ENCODE measurements around the gene SPATC1L. TPM values are rescaled to one million over a fixed set of nuclear protein-coding genes. Genes with fewer than 3 reads are reported as not detected.
A peak's percentile ranks its signal among the peaks of the same experiment; 100 is the strongest.

SPATC1L gene
- total RNA-seq, 2 donors from 2014 or later: 5.9 to 8.0 TPM

DNA sequence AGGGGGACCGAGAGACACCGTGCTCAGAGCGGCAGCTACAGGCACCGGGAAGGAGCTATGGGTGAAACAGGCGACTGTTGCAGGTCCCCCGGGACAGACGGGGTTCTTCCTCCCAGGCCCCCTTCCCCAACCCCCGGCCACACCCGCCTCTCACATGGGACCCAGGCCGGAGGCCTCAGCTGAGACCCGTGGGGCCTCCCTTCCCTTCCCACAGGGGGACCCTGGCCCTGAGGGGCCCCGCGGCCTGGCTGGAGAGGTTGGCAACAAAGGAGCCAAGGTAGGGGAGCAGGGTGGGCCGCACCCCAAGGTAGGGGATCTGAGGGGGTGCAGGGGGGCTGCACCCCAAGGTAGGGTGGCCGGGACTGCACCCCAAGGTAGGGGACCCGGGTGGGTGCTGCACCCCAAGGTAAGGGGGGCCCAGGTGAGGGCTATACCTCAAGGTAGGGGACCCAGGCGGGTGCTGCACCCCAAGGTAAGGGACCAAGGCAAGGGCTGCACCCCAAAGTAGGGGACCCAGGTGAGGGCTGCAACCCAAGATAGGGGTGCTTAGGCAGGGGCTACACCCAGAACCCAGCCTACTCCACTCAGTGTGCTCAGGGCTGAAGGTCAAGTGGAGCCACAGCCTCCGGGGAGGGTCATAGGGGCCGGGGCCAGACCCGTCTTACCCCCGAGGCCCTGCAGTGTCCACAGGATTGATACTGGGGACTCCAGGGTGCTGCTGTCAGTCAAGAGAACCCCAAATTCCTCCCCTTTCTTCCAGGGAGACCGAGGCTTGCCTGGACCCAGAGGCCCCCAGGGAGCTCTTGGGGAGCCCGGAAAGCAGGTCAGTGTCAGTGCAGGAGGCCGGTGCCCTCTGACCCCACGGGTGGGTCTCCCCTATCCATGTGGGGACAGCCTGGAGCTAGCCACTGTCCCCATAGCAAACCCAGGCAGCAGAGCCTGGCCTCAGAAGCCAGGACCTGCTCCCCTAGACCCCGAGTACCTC lies 63.7 kb downstream of the SPATC1L start:
- peak; percentile 2 to 16 for DNase-seq
- intact Hi-C loops (cut with DNase I, micrococcal nuclease): loop anchor here in 1 of 2 donors (10.0 kb wide), 1 partner anchor 136 kb away; the partner anchor contains the start of gene COL6A1
- ATAC-seq: no peak

DNA sequence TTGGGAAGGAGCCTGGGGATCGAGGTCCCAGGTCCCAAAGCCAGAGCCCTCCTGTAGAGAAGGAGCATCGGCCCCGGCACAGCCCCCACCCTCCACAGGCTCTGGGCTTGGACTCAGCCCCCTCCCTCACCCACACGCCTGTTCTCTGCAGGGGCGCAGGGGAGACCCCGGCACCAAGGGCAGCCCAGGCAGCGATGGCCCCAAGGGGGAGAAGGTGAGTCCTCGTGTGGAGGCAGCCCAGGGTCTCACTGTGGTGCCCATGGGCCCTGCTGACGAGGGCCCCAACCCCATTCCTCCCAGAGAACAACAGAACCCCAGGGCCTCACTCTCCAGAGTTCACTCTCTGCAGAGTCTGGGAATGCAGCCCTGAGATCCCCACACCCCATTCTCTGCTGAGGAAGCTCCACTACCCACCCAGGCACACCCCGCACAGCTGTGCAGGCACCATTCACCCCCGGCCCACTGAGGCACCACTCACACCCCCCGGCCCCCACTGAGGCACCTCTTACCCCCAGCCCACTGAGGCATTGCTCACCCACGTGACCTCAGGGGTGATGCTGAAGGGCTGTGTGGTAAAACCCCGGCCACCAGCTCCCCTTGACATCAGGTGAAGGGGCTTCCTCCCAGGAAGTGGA lies 64.5 kb downstream of the SPATC1L start:
- DNase-seq (peak; percentile 1 to 15), ATAC-seq (no peak)
- intact Hi-C loops (cut with DNase I, micrococcal nuclease): loop anchor here in 1 of 2 donors (10.0 kb wide), 1 partner anchor 135 kb away; the partner anchor contains the start of gene COL6A1

DNA sequence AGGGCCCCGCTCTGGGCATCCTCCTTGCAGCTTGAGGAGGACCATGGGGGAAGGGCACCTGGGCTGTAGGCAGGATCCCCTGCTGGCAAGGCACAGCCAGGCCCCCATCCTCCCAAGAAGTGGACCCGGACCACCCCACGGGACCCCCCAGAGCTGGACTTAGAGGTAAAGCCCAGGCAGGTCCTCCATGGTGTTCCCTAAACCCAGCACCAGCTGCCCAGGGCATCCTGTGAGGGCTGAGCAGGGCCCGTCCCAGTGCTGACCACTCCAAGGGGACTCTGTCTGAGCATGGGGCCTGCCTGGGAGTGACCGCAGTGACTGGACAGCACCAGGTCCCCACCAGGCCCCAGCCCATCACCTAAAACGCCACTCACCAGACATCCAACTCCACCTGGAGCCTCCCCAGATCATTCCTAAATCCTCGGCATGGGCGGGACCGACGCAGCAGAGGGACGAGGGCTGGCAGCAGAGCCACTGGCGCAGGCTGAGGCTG lies 65.1 kb downstream of the SPATC1L start:
- ATAC-seq (no peak), DNase-seq (peak in 1 of 2 donors; percentile 22)
- intact Hi-C loops (cut with DNase I, micrococcal nuclease): no loop called here

DNA sequence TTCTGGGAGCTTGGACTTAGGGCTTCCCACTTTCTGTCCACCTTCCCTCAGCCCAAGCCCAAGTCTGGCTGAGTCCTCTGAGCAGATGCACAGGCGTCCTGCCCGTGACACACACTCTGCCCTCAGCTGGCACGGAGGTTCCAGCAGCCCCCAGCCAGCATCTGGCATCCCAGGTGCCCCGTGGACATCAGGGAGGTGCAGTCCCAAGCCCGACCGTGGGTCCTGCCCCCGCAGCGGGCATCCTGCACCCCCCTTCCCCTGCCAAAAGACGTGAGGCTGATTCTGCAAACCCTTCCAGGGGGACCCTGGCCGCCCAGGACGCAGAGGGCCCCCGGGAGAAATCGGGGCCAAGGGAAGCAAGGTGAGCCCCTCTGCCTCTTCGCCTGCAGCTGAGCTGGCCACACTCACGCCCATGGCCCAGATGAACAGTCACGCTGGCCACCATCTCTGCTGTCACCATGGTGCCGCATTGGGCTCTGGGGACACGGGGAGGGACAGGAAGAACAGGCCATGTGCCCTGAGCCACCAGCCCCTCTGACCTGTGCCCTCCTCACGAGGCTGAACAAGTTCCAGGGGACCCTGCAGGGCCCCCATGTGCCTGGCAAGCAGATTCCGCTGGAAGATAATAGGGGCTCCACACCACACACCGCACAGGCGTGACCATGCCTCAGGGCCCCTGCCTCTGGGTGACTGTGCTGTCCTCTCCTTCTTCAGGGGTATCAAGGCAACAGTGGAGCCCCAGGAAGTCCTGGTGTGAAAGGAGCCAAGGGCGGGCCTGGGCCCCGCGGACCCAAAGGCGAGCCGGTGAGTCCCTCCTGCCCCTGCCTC lies 65.7 kb downstream of the SPATC1L start:
- intact Hi-C loops (cut with DNase I, micrococcal nuclease): no loop called here
- ATAC-seq: no peak
- DNase-seq: peak; percentile 0 to 20

DNA sequence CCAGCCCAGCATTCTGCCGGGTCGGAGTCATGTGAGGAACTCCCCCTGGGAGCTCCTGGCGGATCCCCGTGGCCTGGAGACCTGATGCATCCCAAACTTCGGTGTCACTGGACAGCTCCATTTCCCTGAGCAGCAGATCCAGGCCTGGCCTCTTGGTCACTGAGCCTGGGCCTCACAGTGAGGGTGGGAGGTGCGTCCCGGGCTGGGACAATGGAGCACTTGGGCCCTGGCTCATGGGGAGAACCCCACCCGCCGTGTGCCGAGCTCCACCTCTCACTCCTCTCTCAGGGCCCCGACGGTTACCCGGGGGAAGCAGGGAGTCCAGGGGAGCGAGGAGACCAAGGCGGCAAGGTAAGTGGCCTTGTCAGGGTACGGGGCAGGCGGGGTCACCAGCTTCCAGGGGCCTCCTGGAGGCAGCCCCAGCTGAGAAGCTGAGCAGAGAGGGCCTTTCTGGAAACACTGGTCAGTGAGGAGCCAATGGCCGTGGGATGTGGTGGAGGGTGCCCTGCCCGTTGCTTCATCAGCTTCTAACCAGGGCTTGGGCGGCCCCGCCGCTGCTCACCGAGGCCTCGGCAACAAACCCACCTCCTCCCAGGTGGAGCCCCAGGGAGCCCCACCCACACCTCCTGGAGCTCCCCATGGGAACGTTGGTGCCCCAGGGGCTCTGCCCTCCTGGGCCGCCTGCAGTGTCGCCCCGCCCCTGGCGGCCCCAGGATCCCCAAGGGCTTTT lies 66.5 kb downstream of the SPATC1L start:
- DNase-seq: peak; percentile 1 to 18
- no peak for ATAC-seq
- intact Hi-C loops (cut with DNase I, micrococcal nuclease): no loop called here

DNA sequence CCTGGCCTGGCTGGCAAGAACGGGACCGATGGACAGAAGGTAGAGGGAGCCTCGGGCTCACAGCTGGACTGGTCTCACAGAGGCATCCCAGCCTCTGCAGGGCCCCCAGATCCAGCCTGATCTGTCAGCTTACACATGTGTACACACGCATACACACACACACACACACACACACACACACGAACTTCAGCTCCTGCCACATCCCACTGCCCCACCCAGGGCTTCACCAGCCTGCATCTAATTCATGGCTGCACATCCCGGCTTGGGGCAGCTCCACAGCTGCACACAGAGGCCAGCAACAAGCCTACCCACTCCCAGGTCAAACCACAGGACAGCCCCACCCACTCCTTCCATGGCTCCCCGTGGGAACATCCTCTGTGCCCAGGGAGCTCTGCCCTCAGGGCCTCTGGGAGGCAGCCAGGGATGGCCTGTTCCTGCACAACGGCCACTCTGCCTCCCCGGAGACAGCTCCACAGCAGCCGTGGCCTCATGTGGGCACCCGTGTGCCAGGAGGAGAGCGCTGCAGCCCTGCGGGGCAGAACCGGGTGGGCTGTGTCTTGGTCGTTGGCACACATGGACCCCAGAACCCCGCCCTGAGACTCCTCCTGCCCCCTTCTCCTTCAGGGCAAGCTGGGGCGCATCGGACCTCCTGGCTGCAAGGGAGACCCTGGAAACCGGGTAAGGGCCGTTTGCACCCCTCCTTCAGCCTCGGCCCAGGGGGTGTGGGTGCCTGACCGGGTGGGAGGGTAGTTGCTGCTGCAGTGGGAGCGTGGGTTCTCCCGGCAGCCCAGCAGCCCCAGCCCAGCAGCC lies 67.3 kb downstream of the SPATC1L start:
- intact Hi-C loops (cut with DNase I, micrococcal nuclease): no loop called here
- no peak for ATAC-seq
- DNase-seq: peak; percentile 2 to 23

- ATAC-seq (no peak), DNase-seq (peak; percentile 2 to 19)
- intact Hi-C loops (cut with DNase I, micrococcal nuclease): no loop called here
Observed at GRCh38 chr21:46116189-46116775, 68.0 kb downstream of the SPATC1L start.

DNA sequence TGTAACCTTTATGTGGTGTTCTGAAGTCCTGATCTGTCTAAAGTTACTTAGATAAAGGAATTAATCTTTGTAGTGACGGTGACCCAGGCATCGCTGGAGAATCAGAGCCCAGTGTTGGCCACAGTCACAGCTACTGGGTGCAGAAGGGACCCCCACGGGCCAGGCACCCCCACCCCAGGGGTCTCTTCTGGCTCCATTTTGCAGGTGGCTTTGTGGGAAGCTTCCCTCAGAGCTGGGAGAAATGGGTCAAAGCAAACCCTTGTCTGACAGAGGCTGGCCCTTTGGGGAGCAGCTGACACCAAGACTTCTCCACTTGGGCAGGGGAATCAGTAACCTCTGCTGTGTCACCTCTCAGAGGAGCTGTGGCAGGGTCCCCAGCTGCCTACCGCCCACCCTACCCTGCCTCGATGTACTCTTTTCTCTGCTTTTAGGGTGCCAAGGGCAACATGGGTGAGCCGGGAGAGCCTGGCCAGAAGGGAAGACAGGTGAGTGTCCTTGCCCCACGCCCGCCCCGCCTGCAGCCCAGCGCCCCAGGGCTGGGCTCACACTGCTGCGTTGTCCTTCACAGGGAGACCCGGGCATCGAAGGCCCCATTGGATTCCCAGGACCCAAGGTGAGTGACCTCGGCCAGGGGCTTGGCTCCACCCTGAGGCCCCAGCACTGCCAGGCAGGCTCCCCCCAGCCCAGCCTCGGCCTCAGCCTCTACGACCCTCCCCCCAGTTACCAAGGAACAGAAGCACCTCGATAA lies 68.6 kb downstream of the SPATC1L start:
- DNase-seq (peak; percentile 0 to 10), ATAC-seq (no peak)
- intact Hi-C loops (cut with DNase I, micrococcal nuclease): no loop called here

DNA sequence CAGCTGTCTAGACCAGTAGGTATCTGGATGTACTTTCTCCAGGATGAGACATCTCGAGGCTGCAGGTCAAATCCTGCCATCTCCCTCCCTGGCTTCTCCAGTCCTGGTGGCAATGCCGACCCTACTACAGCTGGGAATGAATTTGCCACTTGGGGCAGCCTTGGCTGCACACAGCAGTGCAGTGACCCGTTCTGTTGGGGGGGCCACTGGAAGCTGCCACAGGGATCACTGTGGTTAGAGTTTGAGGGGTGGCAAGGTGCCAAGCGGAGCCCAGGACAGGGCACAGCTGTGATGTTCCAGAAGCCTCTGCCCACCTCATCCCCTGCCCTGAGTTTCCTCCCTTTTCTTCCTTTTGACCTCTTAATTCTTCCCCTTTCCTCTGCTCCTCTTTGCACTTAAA lies 69.3 kb downstream of the SPATC1L start:
- intact Hi-C loops (cut with DNase I, micrococcal nuclease): loop anchor here in 1 of 2 donors (5.0 kb wide), 1 partner anchor 53 kb away; no protein-coding TSS in a partner anchor
- DNase-seq (peak; percentile 2 to 20), ATAC-seq (no peak)

DNA sequence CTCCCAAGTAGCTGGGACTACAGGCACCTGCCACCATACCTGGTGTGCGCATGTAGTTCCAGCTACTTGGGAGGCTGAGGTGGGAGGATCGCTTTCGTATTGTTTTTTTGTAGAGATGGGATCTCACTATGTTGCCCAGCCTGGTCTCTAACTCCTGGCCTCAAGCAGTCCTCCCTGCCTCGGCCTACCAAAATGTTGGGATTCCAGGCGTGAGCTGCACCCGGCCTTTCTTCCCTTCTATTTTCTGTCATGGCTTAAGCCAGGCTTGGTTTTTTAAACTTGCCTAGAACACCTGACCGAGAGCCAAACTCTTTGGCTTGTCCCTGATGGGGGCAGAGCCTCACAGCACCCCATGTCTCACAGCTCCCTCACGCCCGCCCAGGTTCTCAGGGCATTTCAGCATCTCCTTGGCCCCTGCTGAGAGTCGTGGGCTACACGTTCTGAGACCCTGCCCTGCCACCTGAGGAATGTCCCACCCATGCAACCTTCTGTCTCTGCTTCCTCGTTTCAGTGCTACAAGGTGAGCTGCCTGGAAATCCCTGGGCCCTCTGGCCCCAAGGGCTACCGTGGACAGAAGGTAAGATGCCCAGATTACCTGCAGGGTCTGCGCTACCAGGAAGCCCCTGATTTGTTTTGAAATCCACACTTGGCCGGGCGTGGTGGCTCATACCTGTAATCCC lies 70.6 kb downstream of the SPATC1L start:
- intact Hi-C loops (cut with DNase I, micrococcal nuclease): loop anchor here in 1 of 2 donors (5.0 kb wide), 1 partner anchor 51 kb away; no protein-coding TSS in a partner anchor
- DNase-seq (peak; percentile 0 to 4), ATAC-seq (no peak)

DNA sequence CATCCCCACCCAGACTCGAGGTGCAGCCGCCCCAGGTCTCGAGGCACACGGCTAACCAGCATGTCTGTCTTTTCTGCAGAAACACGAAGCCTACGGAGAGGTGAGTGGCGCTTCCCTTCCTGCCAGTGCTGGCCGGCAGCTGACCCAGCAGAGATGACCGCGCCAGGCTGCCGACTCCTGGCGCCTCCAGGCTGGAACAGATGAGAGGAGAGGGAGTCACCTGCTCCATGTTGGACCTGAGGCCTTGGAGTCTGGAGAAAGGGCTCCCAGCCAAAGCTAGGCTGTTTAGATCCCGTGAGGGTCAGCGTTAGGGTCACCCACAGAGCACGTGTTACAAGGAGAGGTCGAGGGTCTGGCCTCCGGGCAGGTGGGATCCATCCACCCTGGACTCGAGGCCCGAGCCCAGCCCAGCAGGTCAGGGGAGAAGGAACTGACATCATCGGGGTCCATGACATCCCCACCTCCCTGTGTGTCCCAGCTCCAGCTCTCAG lies 71.5 kb downstream of the SPATC1L start:
- ATAC-seq (no peak), DNase-seq (peak; percentile 0 to 11)
- intact Hi-C loops (cut with DNase I, micrococcal nuclease): loop anchor here in 1 of 2 donors (5.0 kb wide), 1 partner anchor 50 kb away; no protein-coding TSS in a partner anchor

DNA sequence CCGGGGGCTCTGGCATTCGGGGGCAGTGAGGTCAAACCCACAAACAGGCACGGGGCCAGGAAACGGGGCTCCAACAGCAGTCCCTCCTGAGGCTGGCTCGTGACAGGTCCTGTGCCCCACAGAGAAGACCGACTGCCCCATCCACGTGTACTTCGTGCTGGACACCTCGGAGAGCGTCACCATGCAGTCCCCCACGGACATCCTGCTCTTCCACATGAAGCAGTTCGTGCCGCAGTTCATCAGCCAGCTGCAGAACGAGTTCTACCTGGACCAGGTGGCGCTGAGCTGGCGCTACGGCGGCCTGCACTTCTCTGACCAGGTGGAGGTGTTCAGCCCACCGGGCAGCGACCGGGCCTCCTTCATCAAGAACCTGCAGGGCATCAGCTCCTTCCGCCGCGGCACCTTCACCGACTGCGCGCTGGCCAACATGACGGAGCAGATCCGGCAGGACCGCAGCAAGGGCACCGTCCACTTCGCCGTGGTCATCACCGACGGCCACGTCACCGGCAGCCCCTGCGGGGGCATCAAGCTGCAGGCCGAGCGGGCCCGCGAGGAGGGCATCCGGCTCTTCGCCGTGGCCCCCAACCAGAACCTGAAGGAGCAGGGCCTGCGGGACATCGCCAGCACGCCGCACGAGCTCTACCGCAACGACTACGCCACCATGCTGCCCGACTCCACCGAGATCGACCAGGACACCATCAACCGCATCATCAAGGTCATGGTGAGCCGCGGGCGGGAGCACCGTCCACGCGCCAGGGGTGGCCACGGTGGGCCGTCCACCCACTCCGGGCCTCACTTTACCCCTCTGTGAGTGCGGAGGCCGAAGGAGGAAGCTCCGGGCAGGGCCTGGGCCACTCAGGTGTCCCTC lies 72.2 kb downstream of the SPATC1L start:
- DNase-seq (peak; percentile 1 to 20), ATAC-seq (no peak)
- intact Hi-C loops (cut with DNase I, micrococcal nuclease): loop anchor here in 1 of 2 donors (5.0 kb wide), 1 partner anchor 50 kb away; no protein-coding TSS in a partner anchor

DNA sequence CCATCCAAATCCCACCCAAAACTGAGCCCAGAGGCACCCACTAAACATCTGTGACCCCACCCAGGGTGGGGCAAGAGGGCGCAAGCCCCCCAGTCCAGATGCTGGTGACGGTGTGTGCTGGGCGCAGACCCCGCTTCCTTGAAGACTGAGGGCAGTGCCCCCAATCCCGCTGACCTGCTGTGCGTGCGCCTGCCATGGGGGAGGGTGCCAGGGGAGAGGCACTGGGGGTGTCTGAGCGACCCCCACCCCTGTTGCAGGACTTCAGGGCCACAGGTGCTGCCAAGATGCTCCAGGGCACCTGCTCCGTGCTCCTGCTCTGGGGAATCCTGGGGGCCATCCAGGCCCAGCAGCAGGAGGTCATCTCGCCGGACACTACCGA lies 73.1 kb downstream of the SPATC1L start:
- intact Hi-C loops (cut with DNase I, micrococcal nuclease): loop anchor here in 1 of 2 donors (5.0 kb wide), 1 partner anchor 49 kb away; no protein-coding TSS in a partner anchor
- ATAC-seq (no peak), DNase-seq (peak; percentile 1 to 16)

All from left colon (tissue), 2 donors.